Measurements from ENCODE around the gene CNOT10.

DNA sequence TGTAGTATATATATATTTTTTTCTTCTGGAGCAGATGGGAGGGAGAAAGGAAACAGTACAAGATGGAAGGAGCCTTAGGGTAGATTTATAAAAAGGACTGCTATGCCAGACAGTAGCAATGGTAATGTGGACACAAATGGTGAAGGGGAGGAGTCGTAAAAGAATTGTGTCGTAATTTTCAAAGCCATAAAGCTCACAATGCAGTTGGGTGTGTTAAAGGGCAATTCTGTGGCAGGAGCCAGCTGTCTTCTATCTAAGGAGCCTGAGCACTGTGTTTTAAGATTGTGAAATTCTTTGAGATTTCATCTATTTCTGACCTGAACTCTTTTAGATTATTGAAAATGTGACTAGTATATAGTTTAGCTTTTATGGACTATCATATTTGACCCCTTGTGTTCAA is 58.9 kb downstream of the CNOT10 start:
- TF ChIP-seq, protein P1, sequence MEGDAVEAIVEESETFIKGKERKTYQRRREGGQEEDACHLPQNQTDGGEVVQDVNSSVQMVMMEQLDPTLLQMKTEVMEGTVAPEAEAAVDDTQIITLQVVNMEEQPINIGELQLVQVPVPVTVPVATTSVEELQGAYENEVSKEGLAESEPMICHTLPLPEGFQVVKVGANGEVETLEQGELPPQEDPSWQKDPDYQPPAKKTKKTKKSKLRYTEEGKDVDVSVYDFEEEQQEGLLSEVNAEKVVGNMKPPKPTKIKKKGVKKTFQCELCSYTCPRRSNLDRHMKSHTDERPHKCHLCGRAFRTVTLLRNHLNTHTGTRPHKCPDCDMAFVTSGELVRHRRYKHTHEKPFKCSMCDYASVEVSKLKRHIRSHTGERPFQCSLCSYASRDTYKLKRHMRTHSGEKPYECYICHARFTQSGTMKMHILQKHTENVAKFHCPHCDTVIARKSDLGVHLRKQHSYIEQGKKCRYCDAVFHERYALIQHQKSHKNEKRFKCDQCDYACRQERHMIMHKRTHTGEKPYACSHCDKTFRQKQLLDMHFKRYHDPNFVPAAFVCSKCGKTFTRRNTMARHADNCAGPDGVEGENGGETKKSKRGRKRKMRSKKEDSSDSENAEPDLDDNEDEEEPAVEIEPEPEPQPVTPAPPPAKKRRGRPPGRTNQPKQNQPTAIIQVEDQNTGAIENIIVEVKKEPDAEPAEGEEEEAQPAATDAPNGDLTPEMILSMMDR (IDR thresholded peaks at IDR 0.05), result no peak
- TF ChIP-seq POLR2A (IDR thresholded peaks at IDR 0.05), result no peak
